ENCODE measurements around the gene NOP58. TPM values are rescaled to one million over a fixed set of nuclear protein-coding genes. Genes with fewer than 3 reads are reported as not detected.

The NOP58 gene, protein sequence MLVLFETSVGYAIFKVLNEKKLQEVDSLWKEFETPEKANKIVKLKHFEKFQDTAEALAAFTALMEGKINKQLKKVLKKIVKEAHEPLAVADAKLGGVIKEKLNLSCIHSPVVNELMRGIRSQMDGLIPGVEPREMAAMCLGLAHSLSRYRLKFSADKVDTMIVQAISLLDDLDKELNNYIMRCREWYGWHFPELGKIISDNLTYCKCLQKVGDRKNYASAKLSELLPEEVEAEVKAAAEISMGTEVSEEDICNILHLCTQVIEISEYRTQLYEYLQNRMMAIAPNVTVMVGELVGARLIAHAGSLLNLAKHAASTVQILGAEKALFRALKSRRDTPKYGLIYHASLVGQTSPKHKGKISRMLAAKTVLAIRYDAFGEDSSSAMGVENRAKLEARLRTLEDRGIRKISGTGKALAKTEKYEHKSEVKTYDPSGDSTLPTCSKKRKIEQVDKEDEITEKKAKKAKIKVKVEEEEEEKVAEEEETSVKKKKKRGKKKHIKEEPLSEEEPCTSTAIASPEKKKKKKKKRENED
- polyA plus RNA-seq (2013, experiment 1 of 2) = 103 TPM
- polyA plus RNA-seq (2013, experiment 2 of 2) = 106 TPM

DNA sequence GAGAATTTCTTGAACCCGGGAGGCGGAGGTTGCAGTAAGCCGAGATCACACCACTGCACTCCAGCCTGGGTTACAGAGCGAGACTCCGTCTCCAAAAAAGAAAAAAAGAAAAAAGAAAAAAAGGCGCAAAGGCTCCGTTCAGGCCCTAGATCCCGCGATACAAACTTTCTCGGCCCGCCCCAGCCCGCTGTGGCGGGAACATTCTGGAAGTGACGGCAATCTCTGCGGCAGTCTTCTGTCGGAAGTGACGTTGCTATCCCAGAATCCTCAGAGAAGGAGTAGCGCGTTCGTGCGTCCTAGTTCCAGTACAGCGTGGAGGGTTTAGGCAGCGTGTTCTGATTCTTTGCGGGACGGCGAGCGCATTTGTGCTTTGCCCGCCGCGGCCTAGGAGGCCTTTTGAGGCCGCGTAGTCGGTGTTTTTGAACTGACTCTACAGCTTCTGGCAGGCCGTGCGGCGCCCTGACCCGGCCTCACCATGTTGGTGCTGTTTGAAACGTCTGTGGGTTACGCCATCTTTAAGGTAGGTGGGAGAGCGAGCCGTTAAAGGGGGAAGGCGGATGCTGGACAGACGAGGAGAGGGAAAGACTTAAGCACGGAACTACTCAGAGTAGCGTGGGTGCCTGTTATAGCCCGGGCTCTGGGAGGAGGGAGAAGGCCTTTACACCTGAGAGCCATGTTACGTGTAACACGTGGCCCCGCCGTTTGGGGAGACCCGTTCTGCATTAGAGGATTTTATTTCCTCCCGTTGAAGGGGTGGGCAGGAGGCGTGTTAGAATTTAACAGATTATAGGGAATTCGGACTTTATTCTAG, at the start of gene NOP58:
Gene NOP58 (plus strand): TSS at position 297 of the 811 bp plus-strand sequence. CDS start 179 bp downstream, at position 476.
- peak within 1 kb of the TSS; percentile 90 for H3K14ac ChIP-seq (ENCODE audit: low read length)
- peak within 1 kb of the TSS; percentile 99 for H3K18ac ChIP-seq (ENCODE audit: low read length)
- WGBS, 2 donors (ENCODE audit: extremely low coverage in 2 of 2, insufficient read length in 2 of 2, insufficient replicate concordance in 1 of 2) = no CpG with 5 or more reads among the region's 54 CpGs

DNA sequence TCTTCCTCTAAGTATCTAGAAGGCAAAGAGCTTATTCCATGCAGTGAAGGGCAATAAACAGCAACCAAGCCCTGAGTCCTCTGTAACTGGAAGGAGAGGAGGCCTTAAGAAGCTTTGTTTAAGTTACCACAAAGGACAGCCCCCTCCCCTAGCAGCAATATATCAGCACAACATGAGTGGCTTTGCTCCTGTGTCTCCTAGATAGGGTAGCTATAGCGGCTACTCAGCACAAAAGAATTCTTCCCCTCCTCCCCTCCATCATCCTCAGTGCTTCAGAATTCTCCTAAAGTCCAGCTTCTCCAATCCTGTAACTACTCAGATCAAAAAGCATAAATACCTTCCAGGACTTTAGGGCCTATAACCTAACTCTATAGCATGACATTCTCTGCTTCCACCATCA, 43.7 kb upstream of the NOP58 start:
- H3K27me3 ChIP-seq (ENCODE audit: control insufficient read depth in 3 of 3, insufficient read depth in 3 of 3, low read depth in 1 of 3, low read length in 3 of 3) = no peaks in the 10 kb centered on the region
- peaks cover 6 to 72% of the 10 kb centered on the region in 2 donors for H3K36me3 ChIP-seq (replicated peaks in 1 of 2; ENCODE audit: control insufficient read depth in 2 of 2, insufficient read depth in 2 of 2, low read length in 2 of 2)
- no peak overlapping the region for H3K9ac ChIP-seq (ENCODE audit: low read depth, low read length, poor library complexity)
- H2BK15ac ChIP-seq (ENCODE audit: low read length) = no peak overlapping the region
- H3K4ac ChIP-seq (ENCODE audit: low read length) = peak overlapping the region; percentile 18
- DNase-seq (ENCODE audit: low spot score) = no peak
- H2BK120ac ChIP-seq (ENCODE audit: low read depth, low read length) = no peak overlapping the region
- H2BK12ac ChIP-seq (ENCODE audit: low read length) = no peak overlapping the region
- H2AK5ac ChIP-seq (ENCODE audit: low read depth, low read length) = no peak overlapping the region
- no peak overlapping the region for H3K4me2 ChIP-seq (ENCODE audit: insufficient read depth, low read length, poor library complexity, severe bottlenecking)
- H3K23ac ChIP-seq (ENCODE audit: low read depth, low read length, poor library complexity) = no peak overlapping the region
- H3K79me1 ChIP-seq (ENCODE audit: low read depth, low read length) = peaks cover 3% of the 10 kb centered on the region
- H3K9me3 ChIP-seq (replicated peaks in 1 of 2; ENCODE audit: control insufficient read depth in 2 of 2, insufficient read depth in 1 of 2, low read depth in 1 of 2, low read length in 2 of 2) = no peaks in the 10 kb centered on the region
- no peak overlapping the region for H3K27ac ChIP-seq (replicated peaks; ENCODE audit: low read length)
- H2AFZ ChIP-seq (ENCODE audit: low read length) = no peak overlapping the region
- no peak overlapping the region for H4K91ac ChIP-seq (ENCODE audit: low read depth, low read length, poor library complexity)
- no peak overlapping the region for H2BK5ac ChIP-seq (ENCODE audit: low read length)
- WGBS, 2 donors (ENCODE audit: extremely low coverage in 2 of 2, insufficient read length in 2 of 2, insufficient replicate concordance in 1 of 2) = no CpG with 5 or more reads among the region's 1 CpG
- no peak overlapping the region for H3K18ac ChIP-seq (ENCODE audit: low read length)
- no peak overlapping the region for H4K8ac ChIP-seq (ENCODE audit: low read depth, low read length)
- H3K4me3 ChIP-seq (ENCODE audit: low read length in 2 of 2) = no peak overlapping the region
- H3K14ac ChIP-seq (ENCODE audit: low read length) = no peak overlapping the region
- peaks cover 1 to 2% of the 10 kb centered on the region in 2 donors for H3K4me1 ChIP-seq (ENCODE audit: control insufficient read depth in 2 of 2, insufficient read depth in 1 of 2, low read depth in 1 of 2, low read length in 2 of 2)

More for the DNA sequence above, at the start of gene NOP58:
- H2BK5ac ChIP-seq (ENCODE audit: low read length) = no peak within 1 kb of the TSS
- H3K36me3 ChIP-seq (replicated peaks in 1 of 2; ENCODE audit: control insufficient read depth in 2 of 2, insufficient read depth in 2 of 2, low read length in 2 of 2) = peaks cover 0 to 4% of the 10 kb centered on the region in 2 donors
- no peak within 1 kb of the TSS for H2BK120ac ChIP-seq (ENCODE audit: low read depth, low read length)
- H3K9me3 ChIP-seq (replicated peaks in 1 of 2; ENCODE audit: control insufficient read depth in 2 of 2, insufficient read depth in 1 of 2, low read depth in 1 of 2, low read length in 2 of 2) = no peaks in the 10 kb centered on the region
- no peak within 1 kb of the TSS for H2BK15ac ChIP-seq (ENCODE audit: low read length)
- peak within 1 kb of the TSS; percentile 84 for H2AFZ ChIP-seq (ENCODE audit: low read length)
- H3K23ac ChIP-seq (ENCODE audit: low read depth, low read length, poor library complexity) = peak within 1 kb of the TSS; percentile 96
- peak; percentile 90 for DNase-seq (ENCODE audit: low spot score)
- H2BK12ac ChIP-seq (ENCODE audit: low read length) = no peak within 1 kb of the TSS
- H3K9ac ChIP-seq (ENCODE audit: low read depth, low read length, poor library complexity) = peak within 1 kb of the TSS; percentile 98
- H3K79me1 ChIP-seq (ENCODE audit: low read depth, low read length) = peaks cover under 1% of the 10 kb centered on the region
- H4K8ac ChIP-seq (ENCODE audit: low read depth, low read length) = no peak within 1 kb of the TSS
- peak within 1 kb of the TSS; percentile 53 for H2AK5ac ChIP-seq (ENCODE audit: low read depth, low read length)
- peak within 1 kb of the TSS; percentile 46 for H3K4ac ChIP-seq (ENCODE audit: low read length)
- H4K91ac ChIP-seq (ENCODE audit: low read depth, low read length, poor library complexity) = no peak within 1 kb of the TSS
- H3K27me3 ChIP-seq (ENCODE audit: control insufficient read depth in 3 of 3, insufficient read depth in 3 of 3, low read depth in 1 of 3, low read length in 3 of 3) = no peaks in the 10 kb centered on the region
- H3K27ac ChIP-seq (replicated peaks; ENCODE audit: low read length) = peak within 1 kb of the TSS; percentile 84
- H3K4me1 ChIP-seq (ENCODE audit: control insufficient read depth in 2 of 2, insufficient read depth in 1 of 2, low read depth in 1 of 2, low read length in 2 of 2) = peaks cover 1 to 2% of the 10 kb centered on the region in 2 donors
- H3K4me2 ChIP-seq (ENCODE audit: insufficient read depth, low read length, poor library complexity, severe bottlenecking) = peak within 1 kb of the TSS; percentile 66
- peak within 1 kb of the TSS; percentile 76 to 98 for H3K4me3 ChIP-seq (ENCODE audit: low read length in 2 of 2)

DNA sequence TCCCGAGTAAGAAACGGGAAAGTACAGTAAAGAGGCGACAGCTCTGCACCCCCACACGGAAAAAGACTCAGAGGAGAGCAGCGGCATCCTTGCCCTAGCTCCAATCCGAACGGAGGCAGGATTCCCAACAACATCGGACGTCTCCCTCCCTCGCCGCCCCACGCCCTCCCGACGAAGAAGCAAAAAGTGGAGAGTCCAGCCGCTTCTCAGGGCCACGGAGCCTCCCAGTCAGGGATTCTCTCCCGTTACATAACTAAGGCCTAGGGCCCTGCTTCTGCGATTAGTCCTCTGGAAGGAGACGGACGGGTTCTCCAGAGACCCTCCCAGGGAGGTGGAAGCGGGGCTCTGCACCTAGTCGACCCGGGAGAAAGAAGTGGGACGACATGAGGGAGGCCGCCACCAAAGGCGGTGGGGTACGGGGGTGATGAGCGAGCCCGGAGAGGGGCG, 27.8 kb upstream of the NOP58 start:
- Histone ChIP-seq H3K14ac (ENCODE audit: low read length) (peak overlapping the region; percentile 1), H2AFZ (ENCODE audit: low read length) (peak overlapping the region; percentile 97), H2BK5ac (ENCODE audit: low read length) (peak overlapping the region; percentile 91), H2BK120ac (ENCODE audit: low read depth, low read length) (no peak overlapping the region), H3K4me3 (ENCODE audit: low read length in 2 of 2) (peak overlapping the region; percentile 91 to 94), H3K4me2 (ENCODE audit: insufficient read depth, low read length, poor library complexity, severe bottlenecking) (peak overlapping the region; percentile 59), H3K23ac (ENCODE audit: low read depth, low read length, poor library complexity) (no peak overlapping the region), H4K8ac (ENCODE audit: low read depth, low read length) (no peak overlapping the region), H2BK15ac (ENCODE audit: low read length) (no peak overlapping the region), H3K27me3 (ENCODE audit: control insufficient read depth in 3 of 3, insufficient read depth in 3 of 3, low read depth in 1 of 3, low read length in 3 of 3) (peaks cover 0 to 2% (median 0%) of the 10 kb centered on the region in 3 experiments), H3K18ac (ENCODE audit: low read length) (peak overlapping the region; percentile 76), H2AK5ac (ENCODE audit: low read depth, low read length) (no peak overlapping the region), H2BK12ac (ENCODE audit: low read length) (no peak overlapping the region), H3K9ac (ENCODE audit: low read depth, low read length, poor library complexity) (peak overlapping the region; percentile 97), H4K91ac (ENCODE audit: low read depth, low read length, poor library complexity) (no peak overlapping the region), H3K27ac (replicated peaks; ENCODE audit: low read length) (peak overlapping the region; percentile 88), H3K36me3 (replicated peaks in 1 of 2; ENCODE audit: control insufficient read depth in 2 of 2, insufficient read depth in 2 of 2, low read length in 2 of 2) (peaks cover 0 to 20% of the 10 kb centered on the region in 2 donors), H3K4me1 (ENCODE audit: control insufficient read depth in 2 of 2, insufficient read depth in 1 of 2, low read depth in 1 of 2, low read length in 2 of 2) (peaks cover 0 to 4% of the 10 kb centered on the region in 2 donors), H3K4ac (ENCODE audit: low read length) (no peak overlapping the region), H3K9me3 (replicated peaks in 1 of 2; ENCODE audit: control insufficient read depth in 2 of 2, insufficient read depth in 1 of 2, low read depth in 1 of 2, low read length in 2 of 2) (no peaks in the 10 kb centered on the region), H3K79me1 (ENCODE audit: low read depth, low read length) (peaks cover 2% of the 10 kb centered on the region)
- WGBS, 2 donors (ENCODE audit: extremely low coverage in 2 of 2, insufficient read length in 2 of 2, insufficient replicate concordance in 1 of 2) = no CpG with 5 or more reads among the region's 30 CpGs
- peak; percentile 41 for DNase-seq (ENCODE audit: low spot score)

Data from neuronal stem cell (in vitro differentiated cells).